Transverse colon (tissue), 4 donors: ENCODE measurements around the gene AGR3.

ENCODE experiments used
- CTCF ChIP-seq, 5 experiments: fragments of 200-600 bp in 3 of 5; fragments of 450-650 bp in 2 of 5; sonication (generic) in 3 of 5; IDR thresholded peaks; 1 replicate in 2 of 5; 2 replicates in 3 of 5; pipeline ENCODE4 v1.5.1; 2016 to 2017; ENCODE audit warnings: antibody characterized with exemption in 5 of 5, inconsistent platforms in 3 of 5, mild to moderate bottlenecking in 2 of 5, moderate library complexity in 1 of 5
- POLR2A ChIP-seq: fragments of 450-650 bp; IDR thresholded peaks from one replicate; pipeline ENCODE4 v1.6.1; 2016; ENCODE audit warnings: antibody characterized with exemption, mild to moderate bottlenecking, moderate library complexity
- POLR2AphosphoS5 ChIP-seq, 3 donors: sonication (generic); formaldehyde crosslinking; IDR thresholded peaks; one replicate each; pipeline ENCODE4 v1.6.1; 2016; ENCODE audit warnings: antibody characterized with exemption in 3 of 3

DNA sequence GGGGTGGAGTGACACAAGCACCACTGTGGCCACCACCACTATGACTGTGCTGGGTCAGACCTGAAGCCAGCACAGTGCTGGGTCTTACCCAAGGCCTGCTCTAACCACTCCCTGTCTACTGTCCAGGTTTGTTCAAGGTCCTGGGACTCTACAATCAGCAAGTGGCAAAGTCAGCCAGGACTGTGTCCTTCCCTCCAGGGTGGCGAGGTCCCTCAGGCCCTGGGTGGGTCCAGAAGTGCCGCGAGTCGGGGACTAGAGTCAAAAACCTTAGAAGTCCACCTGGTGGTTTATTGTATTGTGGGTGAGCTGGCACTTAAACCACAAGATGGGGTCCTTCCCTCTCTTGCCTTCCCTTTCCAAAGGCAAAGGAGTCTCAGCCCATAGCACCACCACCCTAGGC lies 30.8 kb upstream of the AGR3 start:
- no peak for TF ChIP-seq CTCF (IDR thresholded peaks at IDR 0.05)
- no peak for TF ChIP-seq POLR2A
- TF ChIP-seq POLR2AphosphoS5 (IDR thresholded peaks at IDR 0.05), result no peak
